NCI-H2196 treated with DMSO at 0.1 percent for 48 hours (cell line): ENCODE measurements around the gene DMRTB1.

Experiments used
- DNase-seq: peaks from one replicate; lab custom pipeline; 2025; ENCODE audit not compliant: unreplicated experiment; lab: John Stamatoyannopoulos, UW

The DMRTB1 gene

DNA sequence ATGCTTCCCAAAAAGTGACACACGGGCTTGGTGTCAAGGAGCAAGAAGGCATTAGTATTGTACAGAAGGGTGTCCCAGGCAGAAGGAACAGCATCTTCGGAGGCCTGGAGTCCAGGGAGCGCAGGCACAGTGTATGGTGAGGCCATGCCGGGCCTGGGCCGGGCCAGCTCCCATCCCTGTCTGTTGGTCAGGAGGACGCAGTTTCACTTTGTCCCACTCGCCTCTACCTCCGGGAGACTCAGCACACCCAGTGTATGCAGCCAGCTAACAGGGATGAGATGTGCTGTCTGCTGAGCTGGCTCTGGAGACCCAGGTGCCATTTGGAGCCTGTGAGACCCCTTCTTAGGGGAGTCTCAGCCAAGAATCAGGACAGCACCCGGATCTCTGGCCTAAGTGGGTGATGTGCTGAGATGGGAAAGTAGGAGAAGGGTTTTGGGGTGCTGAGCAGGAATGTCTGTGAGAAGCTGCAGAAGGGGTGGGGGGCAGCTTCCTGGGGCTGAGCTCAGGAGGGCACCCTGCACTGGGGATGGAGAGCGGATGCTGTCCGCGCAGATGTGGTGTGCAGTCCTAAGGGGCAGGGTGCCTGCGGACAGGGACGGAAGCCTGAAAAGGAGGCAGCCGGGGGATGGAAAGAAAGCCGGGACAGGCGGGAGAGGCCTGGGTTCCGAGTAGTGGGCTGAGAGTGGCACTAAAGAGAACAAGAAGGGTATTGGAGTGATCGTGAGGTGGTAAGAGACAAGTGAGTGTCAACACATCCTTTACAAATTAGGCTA, 25.7 kb downstream of the DMRTB1 start:
- no peak for DNase-seq

DNA sequence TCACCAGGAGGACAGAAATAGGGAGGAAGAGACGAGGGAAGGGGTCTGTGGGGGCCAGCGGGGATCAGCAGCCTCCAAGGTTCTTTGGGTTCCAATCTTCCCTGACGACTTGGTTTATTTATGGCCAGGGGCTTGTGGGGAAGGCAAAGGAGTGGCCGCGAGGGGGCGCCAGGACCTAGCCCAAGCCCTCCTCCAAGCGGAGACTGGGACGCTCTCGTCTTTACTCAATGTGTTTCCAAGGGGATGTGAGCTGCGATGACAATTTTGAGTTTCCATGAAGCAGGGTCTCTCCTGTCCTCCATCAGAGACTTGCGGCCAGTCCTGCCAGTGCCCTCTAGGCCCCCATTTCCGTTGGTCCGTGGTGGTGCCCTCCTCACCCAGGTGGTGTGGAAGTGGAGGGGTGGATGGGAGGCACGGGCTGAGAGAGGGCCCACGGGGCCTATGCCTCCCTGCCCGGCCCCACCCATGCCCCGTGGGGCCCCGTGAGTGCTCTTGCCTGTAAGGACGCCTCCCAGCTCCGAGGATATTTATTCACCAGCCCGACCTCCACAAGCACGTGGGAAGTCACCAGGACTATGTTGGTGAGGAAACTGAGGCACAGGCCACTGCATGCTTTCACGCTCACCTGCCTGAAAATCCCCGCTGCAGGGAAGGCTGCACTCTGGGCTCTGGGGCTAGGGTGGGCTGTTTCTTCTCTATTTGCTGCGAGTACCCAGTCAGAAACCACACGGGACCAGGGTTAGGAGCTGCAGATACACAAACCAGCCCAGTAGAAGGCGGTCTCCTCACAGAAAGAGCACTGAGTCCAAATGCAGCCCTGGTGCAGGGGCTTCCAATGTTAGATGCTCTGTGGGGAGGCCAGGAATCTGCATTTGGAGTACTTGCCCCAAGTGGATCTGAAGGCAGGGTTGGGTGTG, 26.5 kb downstream of the DMRTB1 start:
- DNase-seq = peak; percentile 39

DNA sequence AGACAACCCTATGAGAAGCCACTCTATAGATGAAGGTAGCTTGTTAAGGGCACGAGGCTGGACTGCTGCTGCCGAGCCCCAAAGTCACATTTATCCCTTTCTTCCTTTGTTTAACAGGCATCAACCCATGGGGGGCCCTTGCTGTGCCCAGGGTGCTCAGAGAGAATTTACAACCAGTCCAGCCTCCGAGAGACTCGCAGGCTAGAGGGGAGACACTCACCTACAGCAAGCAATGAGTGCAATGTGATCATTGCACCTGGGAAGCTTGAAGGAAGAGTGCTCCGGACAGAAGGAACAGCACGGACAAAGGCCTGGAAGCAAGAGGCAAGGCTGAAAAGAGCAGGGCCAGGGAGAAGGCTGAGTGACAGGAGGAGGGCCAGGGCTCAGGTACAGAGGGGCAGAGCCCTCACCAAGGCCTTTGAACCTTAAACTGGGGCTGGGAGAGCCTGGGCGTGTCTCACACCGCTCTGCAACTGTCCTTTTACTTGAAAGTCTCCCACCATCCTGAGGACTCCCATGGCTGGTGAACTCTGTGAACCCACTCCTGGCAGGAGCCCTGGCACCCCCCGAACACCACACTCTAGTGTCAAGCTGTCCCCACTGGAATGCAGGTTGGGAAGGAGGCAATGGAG, 27.3 kb downstream of the DMRTB1 start:
- DNase-seq = no peak

DNA sequence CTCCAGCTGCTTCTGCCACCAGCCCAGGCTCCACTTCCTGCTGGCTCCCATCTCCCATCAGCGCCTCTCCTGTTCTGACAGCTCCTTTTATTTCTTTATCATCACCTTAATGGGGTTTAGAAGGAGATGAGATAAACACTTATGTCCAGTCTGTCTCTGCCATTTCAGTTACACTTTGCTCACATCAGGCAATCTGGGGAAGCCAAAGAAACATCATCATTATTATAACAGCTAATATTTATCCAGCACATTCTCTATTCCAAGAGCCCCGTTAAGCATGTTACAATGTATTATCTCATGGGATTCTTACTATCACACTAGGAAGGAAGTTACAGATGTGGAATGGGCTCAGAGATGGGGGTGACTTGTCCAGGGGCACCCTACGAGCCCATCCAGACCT, 31.2 kb downstream of the DMRTB1 start:
- no peak for DNase-seq

DNA sequence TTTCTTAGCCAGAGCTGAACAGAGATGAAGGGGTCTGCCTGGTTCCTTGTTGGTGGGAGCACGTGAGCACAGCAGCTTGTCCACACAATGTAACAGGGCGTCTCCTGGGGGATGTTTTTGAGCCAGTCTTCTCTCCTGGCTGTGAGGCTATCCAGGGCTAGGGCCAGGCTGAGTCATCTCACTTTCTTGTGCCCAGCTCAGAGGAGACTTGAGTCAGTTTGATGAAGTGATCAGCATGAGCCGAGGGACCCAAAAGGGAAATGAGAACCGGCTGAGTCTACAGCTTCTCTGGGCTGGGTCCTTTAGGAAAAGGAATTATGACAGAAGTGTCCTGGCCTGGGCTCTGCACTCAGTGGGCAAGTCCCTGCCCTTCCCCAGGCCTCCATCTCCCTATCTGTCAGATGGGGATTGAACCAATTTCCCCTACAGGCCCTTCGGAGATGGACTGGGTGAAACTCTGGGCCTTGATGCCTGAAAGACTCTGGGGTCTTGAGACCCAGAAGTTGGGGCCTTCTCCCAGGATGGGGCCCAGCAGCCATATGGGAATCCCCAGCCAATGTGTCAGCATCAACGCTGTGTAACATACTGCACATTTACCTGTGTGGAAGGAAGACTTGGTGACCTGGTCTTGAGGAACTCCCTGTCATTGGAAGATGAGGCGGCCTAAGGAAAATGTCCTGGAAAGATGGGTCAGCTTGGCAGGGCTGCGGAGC, 36.6 kb downstream of the DMRTB1 start:
- DNase-seq = no peak

DNA sequence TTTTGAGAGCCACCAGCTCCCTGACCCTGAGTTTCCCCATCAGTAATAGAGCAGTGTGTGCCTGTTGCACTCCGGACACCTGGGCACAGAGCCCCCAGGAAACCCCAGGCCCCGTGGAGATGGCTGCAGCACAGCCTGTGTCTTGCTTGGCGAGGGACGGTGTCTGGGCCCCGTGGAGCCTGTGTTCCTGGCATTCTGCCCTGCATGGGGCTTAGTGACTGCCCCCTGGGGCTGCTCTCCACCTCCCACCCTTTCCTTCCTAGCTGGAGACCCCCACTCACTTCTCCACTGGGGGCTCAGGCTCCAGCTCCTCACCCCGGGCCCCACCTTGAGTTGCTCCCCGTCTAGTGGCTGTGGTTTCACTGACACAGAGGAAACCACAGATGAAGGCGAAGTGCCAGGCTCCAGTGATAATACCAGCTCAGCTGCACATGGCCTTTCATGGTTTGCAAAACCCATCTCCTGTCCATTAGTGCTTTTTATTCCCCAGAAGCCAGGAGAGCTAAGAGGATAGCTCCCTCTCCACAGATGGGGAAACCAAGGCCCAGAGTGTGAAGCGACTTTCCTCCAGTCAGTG, 39.4 kb downstream of the DMRTB1 start:
- DNase-seq = no peak

DNA sequence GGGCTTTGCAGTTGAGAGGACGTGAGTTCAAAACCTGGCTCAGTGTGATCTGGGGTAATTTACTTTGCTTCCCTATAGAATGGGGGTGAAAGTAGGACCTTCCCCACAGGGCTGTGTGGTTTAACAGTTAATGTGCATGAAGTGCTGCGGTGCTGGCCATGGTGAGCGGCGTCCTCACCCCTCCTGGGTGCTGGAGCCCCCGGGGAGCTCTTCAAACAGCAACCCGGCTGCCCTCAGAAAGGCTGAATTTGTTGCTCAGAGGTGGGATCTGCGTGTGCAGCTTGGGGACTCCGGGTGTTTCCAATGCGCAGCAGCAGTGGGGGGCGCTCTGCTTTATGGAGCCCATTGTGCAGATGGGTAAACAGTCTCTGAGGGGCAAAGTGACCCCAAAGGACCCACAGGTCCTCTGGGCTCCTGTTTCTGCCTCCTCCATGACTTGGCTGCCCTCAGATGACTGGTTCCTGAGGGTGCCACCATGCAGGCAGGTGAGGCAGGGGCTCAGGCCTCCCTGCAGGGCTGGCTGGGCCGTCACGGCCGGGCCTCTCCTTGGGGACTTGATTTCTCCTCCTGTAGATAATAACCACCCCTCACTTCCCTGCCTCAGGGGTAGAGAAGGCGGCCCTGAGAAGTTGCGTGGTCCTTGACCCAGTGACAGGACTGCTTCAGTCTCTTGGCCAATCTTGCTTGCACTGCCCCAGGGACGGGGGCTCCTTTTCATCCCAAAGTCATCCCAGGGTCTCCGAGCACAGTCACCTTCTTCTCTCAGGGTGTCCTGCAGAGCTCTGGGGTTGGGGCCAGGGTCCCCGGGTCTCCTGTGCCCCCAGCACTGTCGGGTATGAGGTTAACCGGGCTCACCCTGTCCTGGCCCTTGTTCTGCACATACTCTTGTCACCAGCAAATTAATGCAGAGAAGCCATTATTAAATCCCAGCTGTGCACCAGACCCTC, 40.3 kb downstream of the DMRTB1 start:
- DNase-seq = no peak

DNA sequence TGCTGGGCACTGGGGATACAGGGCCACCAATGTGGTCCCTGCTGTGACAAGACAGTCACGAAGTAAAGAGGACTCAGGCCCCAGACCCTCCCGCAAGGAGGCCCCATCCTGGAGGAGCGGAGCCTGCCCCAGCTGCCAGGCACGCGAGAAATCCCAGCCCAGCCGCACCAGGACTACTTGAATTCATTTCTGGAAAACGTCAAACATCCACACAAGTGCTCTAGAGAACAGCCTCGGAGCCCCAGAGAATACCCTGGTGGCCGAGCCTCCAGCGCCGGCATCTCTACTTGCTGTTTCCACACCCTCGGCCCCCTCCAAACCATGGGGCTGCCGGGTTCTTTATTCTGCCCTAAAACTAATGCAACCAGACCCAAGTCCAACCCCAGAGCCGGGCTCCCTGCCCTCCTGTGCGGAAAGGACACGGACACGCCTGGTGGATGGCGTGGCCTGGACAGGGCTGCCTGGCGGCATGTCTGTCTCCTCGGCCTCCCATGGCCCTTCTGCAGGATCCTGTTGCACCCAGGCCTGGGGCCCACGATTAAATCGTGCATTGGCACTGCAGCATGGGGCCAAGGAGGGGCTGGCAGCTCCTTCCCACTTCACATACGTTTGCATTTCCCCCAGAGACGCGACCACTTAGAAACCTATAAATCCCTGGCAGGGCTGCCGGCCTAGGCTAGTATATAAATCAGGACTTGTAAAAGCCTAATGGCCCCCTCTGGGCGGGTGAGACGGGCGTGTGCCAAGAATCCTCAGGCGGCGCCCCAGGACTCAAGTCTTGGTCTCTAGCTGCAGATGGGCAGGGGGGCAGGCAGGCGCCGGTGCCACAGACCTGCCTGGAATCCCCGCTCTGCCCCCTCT, 41.2 kb downstream of the DMRTB1 start:
- DNase-seq = no peak

DNA sequence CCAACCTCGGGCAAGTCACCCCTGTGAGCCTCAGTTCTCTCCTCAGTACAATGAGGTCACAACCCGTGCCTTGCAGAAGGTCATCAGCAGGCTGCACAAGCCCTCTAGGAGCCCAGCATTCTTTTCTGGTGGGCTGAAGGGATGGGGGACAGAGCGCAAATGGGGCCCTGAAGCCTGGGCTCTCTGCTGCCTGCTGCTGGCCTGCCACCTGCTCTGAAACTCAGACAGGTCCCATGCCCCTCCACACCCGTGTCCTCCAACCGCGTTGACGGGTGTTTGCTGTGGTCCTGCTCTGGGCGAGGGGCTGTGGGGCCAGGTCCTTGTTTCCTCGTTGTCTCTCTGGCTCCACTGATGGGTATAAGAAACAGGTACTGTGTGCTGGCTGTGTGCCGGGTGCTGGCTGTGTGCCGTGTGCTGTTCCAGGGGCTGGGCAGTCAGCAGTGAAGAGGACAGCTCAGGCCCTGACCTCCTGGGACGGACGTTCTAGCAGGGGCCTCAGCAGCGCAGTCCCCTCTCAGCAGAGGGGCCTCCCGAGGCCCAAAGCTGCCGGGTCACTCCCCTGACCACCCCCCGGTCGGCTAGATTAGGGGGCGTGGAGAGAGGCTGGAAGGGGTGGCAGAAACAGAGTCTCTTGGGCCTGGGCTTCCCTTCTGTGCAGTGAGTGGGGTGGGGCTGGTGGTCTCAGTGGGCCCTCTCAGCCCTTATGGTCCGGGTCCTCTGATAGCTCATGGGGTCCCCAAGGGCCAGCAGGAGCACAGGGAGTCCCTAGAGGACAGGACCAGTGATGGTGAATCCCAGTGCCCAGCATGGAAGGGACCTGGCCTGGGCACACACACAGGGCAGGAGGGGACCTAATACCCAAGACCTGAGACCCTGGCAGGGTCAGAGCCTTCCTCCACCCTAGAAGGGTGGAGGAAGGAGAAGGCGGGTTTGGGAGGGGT, 42.1 kb downstream of the DMRTB1 start:
- DNase-seq = no peak

DNA sequence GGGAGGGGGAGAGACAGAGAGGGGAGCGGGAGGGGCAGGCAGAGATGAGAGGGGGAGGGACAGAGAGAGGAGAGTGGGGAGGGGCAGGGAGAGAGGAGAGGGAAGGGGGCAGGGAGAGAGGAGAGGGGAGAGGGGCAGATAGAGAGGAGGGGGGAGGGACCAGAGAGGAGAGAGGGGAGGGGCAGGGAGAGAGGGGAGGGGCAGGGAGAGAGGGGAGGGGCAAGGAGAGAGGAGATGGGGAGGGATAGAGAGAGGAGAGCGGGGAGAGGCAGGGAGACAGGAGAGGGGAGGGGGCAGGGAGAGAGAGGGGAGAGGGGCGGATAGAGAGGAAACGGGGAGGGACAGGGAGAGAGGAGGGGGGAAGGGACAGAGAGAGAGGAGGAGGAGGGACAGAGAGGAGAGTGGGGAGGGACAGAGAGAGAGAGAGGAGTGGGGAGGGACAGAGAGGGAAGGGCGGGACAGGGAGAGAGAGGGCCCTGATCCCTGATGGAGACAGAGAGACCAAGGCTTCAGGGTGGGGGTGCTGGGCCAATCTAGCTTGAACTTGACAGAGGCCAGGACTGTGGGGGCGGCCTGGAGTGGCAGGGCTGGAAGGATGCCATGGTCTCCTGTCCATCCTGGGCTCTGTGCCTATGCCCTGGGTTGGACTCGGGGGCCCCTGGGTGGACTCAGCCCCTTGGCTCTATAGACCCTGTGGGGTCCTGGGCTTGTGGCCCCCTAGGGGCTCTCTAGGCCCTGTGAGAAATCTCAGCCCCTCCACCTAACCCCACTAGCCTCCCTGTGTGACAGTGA, 43.6 kb downstream of the DMRTB1 start:
- DNase-seq = no peak

DNA sequence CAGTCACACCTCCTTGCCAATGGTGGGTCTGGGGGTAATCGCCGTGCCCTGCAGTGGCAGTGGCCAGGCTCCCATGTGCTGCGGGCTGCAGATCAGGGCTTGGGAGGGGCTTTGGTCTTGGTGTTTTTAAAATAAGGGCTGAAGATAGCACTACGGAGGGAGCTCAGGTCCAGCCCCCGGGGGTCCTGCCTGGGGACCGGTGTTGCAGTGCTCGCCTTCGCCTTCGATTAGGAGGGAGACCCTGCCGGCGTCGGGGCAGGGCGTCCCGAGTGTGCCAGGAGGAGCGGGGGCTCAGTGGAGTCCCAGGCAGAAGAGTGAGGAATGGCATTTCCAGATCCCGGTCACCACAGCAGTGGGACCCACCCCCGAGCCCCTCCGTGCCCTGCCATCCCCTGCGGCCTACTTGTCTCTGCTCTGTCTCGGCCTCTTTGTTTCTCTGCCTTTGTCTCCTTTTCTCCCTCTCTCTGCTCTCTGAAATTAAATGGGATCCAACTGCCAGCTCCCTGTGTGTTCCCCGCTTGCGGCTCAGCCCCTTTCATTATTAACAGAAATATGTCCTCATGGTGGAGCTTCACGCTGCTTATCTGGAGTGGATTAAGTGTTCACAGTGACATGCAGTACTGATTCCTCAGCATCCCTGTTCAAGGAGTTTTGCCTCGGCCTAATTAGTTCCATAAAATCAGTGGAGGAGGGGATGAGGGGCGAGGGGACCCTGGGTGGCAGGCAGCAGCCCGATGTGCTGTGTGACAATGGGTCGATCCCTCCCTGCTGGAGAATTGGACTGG, 44.4 kb downstream of the DMRTB1 start:
- no peak for DNase-seq

DNA sequence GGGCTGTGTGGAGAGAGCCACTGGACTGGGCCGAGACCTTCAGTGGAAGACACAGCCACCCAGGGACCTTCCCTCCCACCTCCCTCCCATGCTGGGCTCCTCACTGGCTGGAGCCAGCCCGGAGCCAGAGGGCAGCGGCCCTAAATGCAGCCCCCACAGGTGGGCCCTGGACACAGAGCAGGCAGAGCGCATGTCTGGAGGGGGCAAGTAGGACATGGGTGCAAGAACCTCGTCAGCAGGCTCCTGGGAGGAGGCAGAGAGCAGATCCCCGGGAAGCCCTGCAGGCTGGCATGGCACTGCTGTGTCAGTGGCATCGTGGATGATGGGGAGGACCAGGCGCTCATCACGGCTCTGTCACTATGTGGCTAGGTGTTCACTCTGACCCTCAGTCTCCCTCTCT, 45.7 kb downstream of the DMRTB1 start:
- DNase-seq = no peak

DNA sequence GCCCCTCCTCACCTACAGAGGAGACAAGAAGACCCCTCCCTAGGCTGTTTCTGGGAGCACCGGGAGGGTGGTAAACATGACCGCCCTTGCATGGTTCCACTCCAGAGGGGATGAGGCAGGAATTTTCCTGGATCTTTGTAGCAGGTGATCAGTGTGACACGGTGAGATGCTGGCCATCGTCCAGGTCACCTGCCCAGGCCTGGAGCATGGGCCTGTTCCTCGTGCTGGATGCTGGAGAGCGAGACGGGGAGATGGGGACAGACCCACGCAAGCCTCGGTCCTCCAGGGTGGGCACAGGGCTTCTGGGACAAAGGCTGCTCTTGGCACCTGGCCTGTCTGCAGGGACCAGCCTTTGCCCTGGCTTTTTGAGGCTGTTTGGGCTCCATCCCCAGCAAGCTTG, 46.2 kb downstream of the DMRTB1 start:
- DNase-seq = no peak

DNA sequence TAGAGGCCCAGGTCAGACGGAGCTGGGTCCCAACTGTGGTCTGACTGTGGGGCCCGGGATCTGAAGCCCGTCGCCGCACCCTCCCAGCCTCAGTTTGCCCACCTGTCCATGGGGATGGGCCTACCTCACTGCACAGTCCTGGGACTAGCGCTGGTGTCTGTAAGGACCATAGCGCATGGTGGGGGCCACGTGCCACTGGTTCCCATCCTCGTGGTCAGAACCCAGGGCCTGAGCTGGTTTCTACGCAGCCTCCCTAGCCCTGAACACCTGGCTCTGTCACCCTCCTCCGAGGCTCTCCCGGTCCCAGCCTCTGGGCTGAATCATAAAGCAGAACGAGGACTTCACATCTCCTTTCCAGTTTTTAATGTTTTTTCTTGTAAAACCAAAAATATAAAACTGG, 46.7 kb downstream of the DMRTB1 start:
- no peak for DNase-seq

DNA sequence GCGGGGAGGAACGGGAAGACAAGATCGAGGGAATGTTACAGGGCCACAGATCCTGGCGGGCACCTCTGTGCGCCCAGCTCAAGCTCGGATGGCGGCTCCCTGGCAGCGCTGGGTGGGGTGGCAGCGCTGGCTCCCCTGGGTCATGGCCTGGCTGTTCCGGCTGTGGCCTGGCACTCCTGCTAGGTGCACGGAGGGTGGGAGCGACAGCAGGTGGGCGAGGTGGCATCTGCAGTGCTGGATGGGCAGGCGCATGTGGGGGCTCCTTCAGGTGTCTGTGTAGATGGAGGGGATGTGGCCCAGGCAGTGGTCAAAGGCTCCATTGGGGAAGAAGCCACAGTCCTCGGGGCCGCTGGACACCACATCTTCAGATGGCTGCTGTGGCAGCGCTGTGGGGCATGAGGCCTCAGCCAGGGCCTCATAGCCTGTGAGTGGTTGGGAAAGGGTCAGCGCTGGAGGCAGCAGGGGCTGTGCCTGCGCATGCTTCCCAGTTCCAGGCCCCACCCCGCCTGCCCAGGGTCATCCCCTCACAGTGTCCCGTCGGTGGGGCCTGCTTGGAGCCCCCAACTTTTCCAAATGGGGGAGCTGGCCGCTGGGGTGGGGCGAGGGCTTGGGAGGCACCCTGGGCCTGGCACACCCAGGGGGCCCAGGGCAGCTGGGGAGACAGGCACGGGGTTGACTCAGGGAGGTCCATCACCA, 47.3 kb downstream of the DMRTB1 start:
- no peak for DNase-seq
